NCI-H146 (cell line): Measurements from ENCODE around the gene TRAF6.

Source experiments
- DNase-seq: peaks from one replicate; lab custom pipeline; 2025; lab: John Stamatoyannopoulos, UW

Gene TRAF6

GRCh38 chr11:36458129-36458915, 51.8 kb downstream of the TRAF6 start:
- no peak for DNase-seq

GRCh38 chr11:36456156-36456555, 53.9 kb downstream of the TRAF6 start:
- no peak for DNase-seq

GRCh38 chr11:36455658-36456111, 54.4 kb downstream of the TRAF6 start:
- peak; percentile 36 for DNase-seq

GRCh38 chr11:36454941-36455631, 55.0 kb downstream of the TRAF6 start:
- DNase-seq, result peak; percentile 77

GRCh38 chr11:36454551-36454940, 55.5 kb downstream of the TRAF6 start:
- no peak for DNase-seq

GRCh38 chr11:36453678-36454077, 56.4 kb downstream of the TRAF6 start:
- DNase-seq, result no peak

- no peak for DNase-seq
These were observed 57.1 kb downstream of the TRAF6 start for GRCh38 chr11:36452961-36453360.

GRCh38 chr11:36452236-36452940, 57.7 kb downstream of the TRAF6 start:
- no peak for DNase-seq

GRCh38 chr11:36451681-36452080, 58.4 kb downstream of the TRAF6 start:
- no peak for DNase-seq

GRCh38 chr11:36451045-36451444, 59.0 kb downstream of the TRAF6 start:
- no peak for DNase-seq

- DNase-seq, result no peak
These were observed 59.9 kb downstream of the TRAF6 start for GRCh38 chr11:36450110-36450572.

- no peak for DNase-seq
These were observed 60.4 kb downstream of the TRAF6 start for GRCh38 chr11:36449561-36450096.

GRCh38 chr11:36447947-36448346, 62.1 kb downstream of the TRAF6 start:
- peak; percentile 82 for DNase-seq

GRCh38 chr11:36447514-36447913, 62.6 kb downstream of the TRAF6 start:
- no peak for DNase-seq

GRCh38 chr11:36446135-36446534, 63.9 kb downstream of the TRAF6 start:
- DNase-seq, result no peak

GRCh38 chr11:36443661-36444060, 66.4 kb downstream of the TRAF6 start:
- no peak for DNase-seq

- DNase-seq, result no peak
These were observed 68.4 kb downstream of the TRAF6 start for GRCh38 chr11:36441610-36442208.

GRCh38 chr11:36438126-36438525, 71.9 kb downstream of the TRAF6 start:
- no peak for DNase-seq

- DNase-seq, result no peak
These were observed 72.7 kb downstream of the TRAF6 start for GRCh38 chr11:36437413-36437812.
